IPS DF 19.7 (cell line): Measurements from ENCODE around the gene RANBP1.
A peak's percentile ranks its signal among the peaks of the same experiment; 100 is the strongest.

Source experiments
- DNase-seq: peaks from one replicate; pipeline ENCODE4 v3.0.0-alpha.2; 2013; ENCODE audit warnings: low read depth, low spot score

Gene RANBP1

DNA sequence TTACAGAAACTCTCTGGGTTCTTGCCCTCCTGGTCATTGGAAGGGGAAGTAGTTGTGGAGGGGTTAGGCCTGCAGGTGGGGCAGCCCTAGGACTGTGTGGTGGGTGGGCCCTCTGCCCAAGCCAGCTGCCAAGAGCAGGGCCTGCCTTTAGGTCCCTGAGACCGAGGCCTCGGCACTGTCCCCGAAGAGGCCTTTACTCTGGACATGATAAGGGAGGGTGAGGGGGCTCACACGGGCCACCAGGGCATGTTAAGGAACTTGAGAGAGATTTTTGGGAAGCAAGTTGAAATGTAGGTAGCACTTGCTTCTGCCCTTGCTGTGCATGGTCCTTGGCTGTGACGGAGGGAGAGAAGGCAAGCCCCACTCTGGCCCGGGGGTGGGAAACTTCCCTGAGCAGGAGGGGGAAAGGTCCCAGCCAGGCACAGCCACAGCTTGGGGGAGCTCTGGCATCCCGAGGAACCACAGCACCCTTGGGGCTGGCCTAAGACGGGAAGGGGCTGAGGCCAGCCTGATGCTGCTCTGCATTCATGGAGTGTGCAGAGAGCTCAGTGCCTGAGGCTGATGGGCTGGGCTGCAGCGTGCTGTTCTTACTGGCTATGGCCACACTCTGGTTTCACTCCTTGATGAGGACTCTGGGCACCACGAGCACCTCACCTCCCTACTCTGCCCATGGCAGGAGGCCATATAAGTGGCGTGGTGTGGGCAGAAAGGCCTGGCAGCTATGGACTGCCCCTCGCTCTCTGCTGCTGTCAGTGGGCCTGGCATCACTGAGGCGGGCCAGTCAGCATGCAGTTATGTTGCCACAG, 7.8 kb upstream of the RANBP1 start:
- no peak for DNase-seq

DNA sequence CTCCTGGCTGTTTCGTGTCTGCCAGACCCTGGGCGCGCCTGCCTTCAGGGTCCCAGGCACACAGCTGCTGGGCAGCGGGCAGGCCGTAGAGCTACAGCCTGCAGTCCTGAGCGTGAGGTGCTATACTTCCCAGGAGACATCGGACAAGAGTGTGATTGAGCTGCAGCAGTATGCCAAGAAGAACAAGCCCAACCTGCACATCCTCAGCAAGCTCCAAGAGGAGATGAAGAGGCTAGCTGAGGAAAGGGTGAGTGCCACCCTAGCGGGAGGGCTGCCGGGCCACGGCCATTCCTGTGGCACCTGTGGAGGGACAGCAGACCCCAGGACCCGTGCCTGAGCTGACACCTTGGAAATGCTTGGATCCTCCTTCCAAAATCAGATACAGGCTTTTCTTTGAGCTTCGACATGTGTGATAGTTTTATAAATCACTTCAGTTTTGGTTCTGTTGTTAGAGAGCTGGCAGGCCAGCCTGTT, 7.1 kb upstream of the RANBP1 start:
- DNase-seq = no peak

DNA sequence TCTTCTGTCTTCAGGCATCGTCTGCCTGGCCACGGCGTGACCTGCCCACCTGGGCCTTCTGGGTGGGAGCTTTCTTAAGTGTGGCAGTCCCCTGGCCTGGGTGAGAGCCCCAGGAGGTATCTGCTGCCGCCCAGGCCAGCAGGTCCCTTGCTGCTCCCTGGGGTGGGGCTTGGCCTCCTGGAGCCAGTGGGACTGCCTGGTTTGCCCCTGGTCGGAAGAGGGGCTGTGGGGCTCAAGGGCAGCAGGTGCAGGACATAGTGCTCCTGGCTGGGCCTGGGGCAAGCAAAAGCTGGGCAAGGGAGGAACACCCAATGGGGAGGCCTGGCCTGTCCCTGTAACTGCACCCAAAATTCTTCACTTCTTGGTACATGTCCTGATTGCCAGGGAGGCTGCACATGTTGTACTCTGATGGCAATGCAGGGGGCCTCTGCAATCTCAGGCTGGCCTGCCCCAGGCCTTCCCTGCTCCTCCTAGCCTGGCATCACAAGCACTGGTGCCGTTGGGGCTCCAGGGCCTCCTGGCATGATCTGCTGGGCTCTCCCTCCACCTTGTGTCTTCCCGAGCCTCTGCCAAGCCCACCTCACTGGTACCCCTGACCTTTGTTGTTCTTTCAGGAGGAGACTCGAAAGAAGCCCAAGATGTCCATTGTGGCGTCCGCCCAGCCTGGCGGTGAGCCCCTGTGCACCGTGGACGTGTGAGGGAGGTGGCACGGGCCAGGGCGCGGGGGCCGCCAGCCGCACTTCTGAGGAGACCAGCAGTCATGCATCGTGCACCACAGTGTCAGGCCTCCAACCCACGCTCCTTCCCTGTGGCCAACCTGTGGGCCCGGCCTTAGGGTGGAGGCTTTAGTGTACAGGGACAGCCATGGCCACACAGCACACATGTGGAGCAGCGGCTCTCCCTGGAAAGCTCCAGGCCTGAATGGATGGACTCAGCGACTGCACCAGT, 6.2 kb upstream of the RANBP1 start:
- DNase-seq = no peak

DNA sequence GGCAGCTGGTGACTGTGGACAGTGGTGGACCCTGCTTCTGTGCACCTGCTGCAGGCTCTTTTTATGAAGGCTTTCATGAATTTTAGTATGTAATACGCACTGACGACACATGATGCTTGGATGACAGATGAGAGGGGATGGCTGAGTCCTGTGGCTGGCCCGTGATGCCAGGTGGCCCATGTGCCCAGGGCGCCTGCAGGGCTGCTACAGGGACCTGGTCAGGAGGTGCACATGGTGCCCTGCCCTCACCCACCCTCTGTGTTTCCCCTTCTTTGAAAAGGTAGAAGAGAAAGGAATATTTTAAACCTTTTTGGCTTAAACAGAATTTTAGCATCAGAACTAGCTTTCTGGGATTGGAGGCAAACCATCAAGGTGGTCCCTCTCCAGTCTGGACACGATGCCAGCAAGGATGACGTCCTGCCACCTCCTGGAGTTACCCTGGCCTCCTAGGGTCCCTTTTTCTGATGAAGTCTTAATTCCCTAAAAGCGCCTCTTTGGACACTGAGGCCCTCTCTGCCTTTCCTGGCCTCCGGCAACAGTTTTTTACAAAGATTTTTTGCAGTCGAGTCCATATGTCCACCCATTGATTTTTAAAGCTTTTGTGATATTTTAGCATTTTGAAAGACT, 5.4 kb upstream of the RANBP1 start:
- no peak for DNase-seq

DNA sequence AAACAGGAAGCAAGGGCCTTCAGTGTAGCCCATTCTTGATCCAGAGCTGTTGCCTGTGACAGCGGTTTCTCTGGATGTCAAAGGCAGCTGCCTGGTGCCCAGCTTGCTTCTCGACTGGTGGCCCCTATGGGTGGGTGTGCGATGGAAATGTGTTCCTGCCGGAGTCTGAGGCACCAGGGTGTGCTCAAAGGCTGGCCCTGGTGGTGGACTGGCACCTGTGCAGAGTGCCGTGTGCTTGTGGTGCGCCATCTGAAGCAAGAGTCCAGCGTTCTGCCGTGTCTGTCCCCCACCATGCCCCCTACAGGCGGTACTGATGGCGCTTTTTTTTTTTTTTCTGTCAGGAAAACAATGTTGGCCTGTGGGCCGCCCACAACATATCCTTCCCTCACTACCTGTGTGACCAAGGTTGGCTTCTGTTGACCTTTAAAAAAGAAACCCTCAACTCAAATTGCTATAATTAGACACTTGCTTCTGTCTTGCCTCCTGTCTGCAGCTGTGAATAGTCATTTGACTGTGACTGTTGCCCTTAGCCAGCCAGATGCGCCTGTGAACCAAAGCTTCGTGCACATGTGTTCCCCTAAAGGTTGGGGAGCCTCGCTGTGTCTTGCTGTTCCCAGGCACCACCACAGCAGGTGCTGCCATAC, 4.7 kb upstream of the RANBP1 start:
- DNase-seq = no peak

DNA sequence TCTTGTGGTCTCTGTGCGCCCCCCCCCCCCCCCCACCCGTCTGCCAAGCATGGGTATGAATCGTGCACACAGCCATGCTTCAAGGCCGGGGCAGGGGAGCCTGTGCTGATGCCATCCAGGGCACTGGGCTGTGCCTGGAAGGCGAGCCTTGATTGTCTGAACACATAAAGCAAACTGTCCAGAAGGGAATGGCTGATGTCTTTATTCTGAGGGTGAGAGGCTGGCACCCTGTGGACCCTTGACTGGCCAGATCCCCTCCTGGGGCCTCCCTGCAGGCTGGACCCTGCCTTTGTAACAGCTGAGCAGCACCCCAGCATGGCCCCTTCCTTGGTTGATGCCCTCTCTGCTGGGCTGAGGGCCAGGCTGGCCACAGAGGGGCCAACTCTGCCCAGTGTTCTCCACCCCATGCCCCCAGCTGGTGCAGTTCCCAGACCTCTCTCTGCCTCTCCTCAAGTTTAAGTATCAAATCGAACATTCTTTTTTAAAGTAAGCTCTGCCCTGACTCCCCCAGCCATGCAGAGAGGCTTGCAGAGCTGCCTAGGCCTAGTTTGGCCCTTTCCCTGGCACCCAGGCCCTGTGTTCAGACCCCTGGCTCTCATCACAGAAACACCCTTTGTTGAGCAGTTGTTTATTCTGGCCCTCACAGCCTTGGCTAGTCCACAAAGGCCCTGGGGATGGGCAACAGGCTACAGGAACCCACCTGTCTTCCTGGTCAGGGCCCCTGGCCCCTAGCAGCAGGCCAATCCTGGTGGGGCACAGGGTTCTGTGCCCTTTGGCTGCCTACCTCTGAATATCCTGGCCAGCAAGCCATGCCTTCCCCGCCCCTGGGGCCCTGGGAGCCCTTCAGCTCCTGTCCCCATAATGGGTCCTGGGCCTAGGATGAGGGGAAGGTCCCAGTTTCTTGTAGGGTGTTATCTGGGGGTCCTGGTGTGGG, 3.9 kb upstream of the RANBP1 start:
- no peak for DNase-seq

DNA sequence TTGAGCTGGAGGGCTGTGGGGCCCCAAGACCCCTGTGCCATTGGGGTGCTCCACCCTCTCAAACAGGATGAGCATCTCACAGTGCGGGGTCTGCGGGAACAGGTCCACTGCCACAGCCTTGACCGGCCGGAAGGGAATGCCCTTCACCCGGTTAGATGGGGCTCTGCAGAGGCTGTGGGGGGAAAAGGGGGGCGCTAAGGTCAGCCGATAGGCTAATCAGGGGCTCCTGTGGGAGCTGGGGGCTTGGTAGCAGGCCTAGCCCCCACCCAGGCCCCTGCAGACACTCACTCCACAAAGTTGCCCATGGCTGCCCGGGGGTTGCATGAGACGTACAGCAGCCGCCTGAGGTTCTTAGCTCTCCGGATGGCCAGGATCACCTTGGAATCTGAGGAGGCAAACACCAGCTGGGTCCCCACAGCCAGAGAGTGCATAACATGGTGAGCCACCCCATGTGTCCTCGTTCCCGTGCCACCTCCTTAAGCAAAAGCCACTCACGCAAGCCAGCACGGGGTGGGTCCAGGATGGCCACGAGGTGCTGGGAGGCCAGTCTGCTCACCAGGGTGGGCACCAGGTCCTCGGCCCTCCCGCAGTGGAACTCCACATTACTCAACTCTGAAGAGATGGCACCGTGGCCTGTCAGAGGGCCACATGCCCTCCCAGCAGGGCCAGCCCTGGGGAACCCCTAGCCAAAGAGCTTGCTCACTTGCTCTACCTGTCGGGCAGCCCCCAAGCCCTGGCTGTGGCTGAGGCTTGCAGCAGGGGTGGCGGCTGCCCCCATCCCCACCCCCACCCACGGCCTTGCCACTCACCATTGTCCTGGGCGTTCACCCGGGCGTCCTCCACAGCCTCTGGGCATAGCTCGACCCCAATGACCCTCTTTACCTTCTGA, 3.0 kb upstream of the RANBP1 start:
- DNase-seq = no peak

DNA sequence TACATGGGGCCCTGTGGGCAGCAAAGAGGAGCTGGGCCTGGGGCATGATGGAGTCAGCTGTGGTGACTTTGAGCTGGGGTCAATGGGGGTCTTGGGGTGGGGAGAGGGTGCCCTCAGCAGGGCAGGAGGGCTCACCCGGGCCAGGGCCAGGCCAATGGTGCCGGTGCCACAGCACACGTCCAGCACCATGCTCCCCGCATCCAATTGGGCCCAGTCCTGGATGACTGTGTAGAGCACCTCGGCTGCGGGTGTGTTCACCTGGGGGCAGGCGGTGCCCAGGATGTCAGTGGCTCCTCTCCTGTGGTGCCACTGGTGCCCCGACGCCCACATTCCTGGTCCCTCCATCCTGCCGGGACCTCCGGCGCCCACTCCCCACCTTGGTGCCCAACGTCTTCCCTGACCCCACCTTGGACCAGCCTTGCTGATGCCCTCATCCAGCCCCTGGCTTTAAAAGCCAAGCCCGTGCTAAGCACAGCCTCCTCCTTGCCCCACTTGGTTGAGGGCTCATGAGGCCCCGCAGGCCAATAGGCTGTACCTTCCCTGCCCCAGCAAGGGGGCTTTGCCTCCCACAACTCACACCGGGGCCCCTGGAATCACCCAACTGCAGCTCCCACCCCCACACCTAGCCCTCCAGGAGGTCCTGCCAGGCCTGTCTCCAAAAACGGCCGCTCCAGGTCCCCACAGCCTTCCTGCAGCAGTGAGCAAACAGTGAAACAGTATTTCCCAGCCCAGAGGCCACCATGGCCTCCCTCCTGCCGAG, 2.2 kb upstream of the RANBP1 start:
- no peak for DNase-seq

DNA sequence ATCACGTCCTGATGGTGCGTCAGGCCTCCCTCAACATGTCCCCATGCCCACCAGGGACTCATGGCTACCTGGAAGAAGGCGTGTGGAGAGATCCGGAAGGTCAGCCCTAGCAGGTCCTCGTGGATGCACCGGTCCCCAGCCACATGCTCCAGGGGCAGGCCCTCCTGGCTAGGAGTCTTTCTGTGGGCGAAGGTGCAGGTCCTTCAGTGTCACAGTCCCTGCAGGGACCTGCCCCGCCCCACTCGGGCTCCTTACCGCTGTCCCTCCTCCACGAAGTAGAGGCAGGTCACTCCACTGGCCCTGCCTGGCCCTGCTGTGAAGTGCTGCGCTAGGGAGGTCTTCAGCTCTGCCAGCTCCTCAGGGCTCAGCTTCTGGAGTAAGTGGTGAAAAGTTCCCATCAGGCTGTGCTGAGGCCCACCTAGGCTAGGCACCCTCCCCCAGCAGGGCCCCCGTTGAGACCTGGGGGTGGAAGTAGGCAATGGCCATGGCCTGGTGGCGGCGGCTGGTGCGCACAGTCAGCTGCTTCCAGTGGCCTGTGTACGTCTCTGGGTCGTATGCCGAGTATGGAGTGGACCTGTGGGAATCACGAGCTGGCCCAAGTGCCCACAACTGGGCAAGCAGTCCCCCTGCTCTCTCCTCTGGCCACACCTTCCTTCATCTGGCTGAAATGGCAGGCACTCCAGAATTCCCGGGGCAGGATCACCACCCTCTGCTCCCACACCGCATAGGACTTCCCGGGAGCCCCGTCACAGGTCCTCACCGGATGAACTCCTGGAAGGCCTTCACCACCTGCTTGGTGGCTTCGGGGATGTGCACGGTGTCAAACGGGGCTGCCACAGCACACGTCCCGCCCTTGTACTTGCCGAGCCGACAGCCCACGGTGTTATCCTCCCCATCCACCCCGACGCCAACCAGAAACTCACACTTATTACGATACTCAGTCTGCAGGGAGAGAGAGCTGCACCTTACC, 1.1 kb upstream of the RANBP1 start:
- DNase-seq = no peak

DNA sequence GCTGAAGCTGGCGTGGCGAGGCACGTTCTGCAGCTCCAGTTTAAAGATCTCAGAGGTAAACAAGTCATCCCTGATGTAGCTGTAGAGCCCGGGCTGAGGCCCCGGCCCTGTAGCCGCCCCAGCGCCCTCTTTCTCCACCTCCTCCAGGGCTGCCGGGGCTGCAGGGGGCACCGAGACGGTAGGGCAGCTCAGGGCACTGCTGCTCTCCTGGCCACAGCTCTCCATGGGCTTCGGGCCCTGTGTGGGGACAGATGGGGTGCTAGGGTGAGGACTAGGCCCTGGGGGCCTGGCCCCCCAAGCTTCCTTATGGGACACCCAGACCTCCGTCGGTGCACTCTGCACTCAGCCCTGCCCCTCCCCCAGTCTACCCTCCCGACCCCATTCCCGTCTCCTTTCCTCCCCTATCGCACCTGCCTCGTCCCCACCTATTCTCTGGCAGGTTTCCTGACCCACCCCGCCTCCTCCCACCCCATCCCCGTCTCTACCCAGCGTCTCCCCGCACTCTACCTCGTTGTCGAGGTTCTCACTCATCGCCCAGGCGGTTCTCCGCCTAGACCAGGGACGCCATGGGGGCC, 559 bp downstream of the RANBP1 start:
- no peak for DNase-seq

DNA sequence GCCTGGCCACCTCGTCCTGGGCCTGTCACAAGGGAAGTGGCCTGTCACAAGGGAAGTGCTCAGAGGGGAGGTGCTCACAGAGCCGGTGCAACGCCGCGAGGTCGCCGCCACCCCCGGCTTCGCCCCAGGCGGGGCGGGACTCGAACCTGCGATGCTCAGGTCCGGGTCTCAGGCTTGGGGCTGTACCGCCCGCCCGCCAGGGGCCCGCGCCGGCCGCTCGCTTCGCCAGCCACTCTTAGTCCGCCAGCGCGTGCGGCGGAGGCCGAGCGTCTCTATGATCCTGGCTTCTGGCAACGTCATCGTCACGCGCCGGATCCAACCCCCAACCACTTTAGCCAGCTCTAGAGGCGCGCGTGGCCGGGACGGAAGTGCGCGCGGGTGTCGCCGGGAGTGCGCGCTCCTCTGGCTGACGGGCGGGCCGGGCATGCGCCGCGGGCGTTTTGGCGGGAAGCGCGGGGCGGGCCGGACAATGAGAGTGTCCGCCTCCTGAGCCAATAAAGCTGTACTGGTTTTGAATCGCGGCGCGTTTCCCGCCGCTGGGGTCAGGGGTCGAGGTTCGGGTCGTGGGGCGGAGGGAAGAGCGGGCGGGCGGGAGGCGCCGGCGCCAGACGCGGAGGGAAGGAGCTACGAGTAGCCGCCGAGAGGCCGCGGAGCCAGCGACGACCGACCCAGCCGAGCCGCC, 1.2 kb downstream of the RANBP1 start, which contains the start of gene TRMT2A:
TRMT2A (minus strand) TSS at position 276 of the 682 bp plus-strand sequence. CDS start 320 bp downstream, outside the sequence.
- peak; percentile 88 for DNase-seq

DNA sequence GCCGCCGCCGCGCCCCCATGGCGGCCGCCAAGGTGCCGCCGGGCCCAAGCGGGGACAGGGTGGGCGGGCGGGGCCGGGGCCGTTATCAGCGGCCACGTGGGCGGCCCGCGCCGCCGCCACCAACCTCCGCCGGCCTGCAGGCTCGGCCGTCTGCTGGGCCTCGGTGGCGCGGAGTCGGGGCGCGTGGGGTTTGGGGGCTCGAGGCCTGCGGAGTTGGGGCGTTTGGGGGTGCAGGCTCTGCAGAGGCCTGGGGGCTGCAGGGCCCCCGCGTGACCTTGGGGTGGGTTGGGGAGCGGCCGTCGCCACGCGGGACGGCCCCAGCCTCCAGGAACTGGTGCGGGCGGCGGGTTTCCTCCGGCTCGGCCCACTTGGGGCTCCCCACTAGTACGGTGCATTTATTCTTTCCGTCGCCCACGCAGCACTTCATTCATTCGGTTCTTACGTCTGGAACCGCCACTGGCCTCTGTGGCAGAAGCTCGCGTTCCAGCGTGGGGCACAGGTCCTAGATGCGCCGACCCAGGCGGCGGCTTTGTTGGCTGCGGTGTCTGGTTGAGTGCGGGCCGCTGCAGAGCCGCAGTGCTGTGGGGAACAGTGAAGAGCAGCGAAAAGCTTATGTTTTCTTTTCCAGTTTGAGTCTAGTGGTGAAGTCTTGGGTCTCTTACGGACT, 1.9 kb downstream of the RANBP1 start:
- no peak for DNase-seq

DNA sequence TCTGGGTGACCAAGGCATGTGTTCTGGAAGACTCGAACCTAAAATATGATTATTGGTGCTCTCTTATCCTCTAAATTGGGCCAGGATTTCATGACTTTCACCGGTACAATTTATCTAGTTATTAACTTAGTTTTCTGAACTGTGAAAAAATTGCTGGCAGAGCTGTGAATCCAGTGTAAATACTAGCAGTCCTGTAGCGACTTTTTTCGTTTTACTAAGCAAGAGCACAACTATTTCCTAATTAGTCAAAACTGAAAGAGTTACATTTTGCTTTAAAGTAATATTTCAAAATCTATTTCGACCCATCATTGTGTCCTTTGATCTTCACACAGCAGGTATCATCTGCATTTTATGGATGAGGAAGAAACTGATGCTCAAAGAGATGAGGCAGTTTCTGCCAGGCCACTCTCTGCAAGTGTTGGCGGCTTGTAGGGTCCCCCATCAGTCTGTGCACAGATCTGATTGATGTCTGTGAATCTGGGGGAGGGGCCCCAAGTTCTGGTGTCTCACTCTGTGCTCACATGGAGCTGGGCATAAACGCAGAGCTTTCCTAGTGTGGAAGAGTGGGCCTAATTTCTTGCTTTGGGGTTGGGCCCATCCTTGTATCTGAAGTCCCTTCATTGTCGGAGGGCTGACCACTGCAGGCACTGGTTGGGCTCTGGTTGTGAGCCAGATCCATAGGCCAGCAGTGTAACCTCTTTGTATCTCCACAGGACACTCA, 2.6 kb downstream of the RANBP1 start:
- no peak for DNase-seq

DNA sequence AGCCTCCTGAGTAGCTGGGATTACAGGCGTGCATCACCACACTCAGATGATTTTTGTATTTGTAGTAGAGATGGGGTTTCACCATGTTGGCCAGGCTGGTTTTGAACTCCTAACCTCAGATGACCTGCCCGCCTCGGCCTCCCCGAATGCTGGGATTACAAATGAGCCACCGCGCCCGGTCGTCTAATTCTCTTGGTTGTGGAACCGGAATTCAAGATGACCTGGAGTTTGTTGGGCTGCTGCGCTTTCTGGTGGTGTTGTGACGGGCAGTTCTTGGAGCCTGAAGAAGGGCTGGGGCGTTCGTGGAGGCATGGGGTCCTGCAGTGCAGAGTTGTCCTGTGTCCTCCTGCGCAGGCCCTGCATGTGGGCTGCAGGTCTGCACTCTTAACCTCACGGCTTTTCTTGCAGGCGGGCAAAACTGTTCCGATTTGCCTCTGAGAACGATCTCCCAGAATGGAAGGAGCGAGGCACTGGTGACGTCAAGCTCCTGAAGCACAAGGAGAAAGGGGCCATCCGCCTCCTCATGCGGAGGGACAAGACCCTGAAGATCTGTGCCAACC, 6.0 kb downstream of the RANBP1 start:
- no peak for DNase-seq
